H1 (cell line): ENCODE data around the gene TAF11L3.

Experiments
- EGR1 ChIP-seq: IDR thresholded peaks from 2 replicates; pipeline ENCODE4 v1.6.1; 2011; ENCODE audit warnings: low read depth, low read length, borderline replicate concordance
- POLR2A ChIP-seq, 2 experiments: IDR thresholded peaks; 1 replicate in 1 of 2; 2 replicates in 1 of 2; pipeline ENCODE4 v1.6.1; 2011; ENCODE audit warnings: low read depth in 2 of 2, low read length in 2 of 2, mild to moderate bottlenecking in 2 of 2; ENCODE audit errors: control extremely low read depth in 1 of 2

- TF ChIP-seq POLR2A (IDR thresholded peaks at IDR 0.05; ENCODE audit: control extremely low read depth in 1 of 2, low read depth in 2 of 2, low read length in 2 of 2) (no peak), EGR1 (no peak)
Measured at GRCh38 chr5:17477573-17478265, 40.4 kb upstream of the TAF11L3 start.
